GM12892 (cell line): Measurements from ENCODE around the gene LGR4.

ENCODE experiments used
- POLR2A ChIP-seq: IDR thresholded peaks from 2 replicates; pipeline ENCODE4 v1.6.1; 2011; ENCODE audit warnings: low read depth, low read length, control low read depth
- POLR2AphosphoS5 ChIP-seq: IDR thresholded peaks from 2 replicates; pipeline ENCODE4 v1.6.1; 2011; ENCODE audit warnings: low read depth, low read length, control low read depth
- TAF1 ChIP-seq: IDR thresholded peaks from 2 replicates; pipeline ENCODE4 v1.6.1; 2011; ENCODE audit warnings: low read depth, mild to moderate bottlenecking, control low read depth, low read length, borderline replicate concordance

GRCh38 chr11:27372164-27372563 is 100.4 kb downstream of the LGR4 start:
- TF ChIP-seq POLR2AphosphoS5 (no peak), POLR2A (no peak), TAF1 (no peak)
